ENCODE results near the gene FRMD6. TPM values are rescaled to one million over a fixed set of nuclear protein-coding genes. Genes with fewer than 3 reads are reported as not detected.

The FRMD6 gene
- total and polyA plus RNA-seq, 9 donors, result 15.3 to 79.2 (median 33.3) TPM

- TF ChIP-seq POLR2A (IDR thresholded peaks at IDR 0.05), result no peak
- TF ChIP-seq EP300 (IDR thresholded peaks at IDR 0.05), result no peak
- H3K27me3 ChIP-seq, result no peaks in the 10 kb centered on the region
- H3K27ac ChIP-seq, result no peak overlapping the region
- H3K36me3 ChIP-seq, result no peaks in the 10 kb centered on the region
- intact Hi-C loops (cut with DNase I), result no loop called here
- H3K9me3 ChIP-seq, result no peaks in the 10 kb centered on the region
- no peak overlapping the region for H3K4me3 ChIP-seq
- 80 to 95% (median 94%) methylated on average over 1 of the region's 1 CpG for WGBS, 3 donors
- no peaks in the 10 kb centered on the region for H3K4me1 ChIP-seq (ENCODE audit: insufficient read depth)
- no peak for DNase-seq
Measured at GRCh38 chr14:51680031-51680430, 28.3 kb downstream of the FRMD6 start.

DNA sequence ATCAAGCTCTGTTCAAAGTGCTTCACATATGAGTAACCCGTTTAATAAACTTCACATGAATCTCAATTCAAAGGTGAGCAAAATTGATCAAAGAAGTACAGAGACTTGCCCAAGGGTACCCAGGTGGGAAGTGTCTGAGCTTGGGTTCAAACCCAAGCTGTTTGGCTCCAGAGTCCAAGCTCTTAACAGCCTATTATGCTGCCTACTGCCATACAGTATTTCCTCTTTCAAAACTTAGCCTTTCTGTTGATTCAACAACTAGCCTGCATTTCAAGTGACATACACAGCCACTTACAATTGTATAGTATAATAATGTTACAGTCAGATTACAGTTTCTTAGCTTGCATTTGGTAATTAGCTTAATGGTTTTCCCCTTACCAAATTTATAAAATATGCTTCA lies 29.7 kb downstream of the FRMD6 start:
- WGBS, 3 donors, result 75 to 88% (median 86%) methylated on average over 1 of the region's 1 CpG
- H3K27me3 ChIP-seq, result no peaks in the 10 kb centered on the region
- no peaks in the 10 kb centered on the region for H3K9me3 ChIP-seq
- TF ChIP-seq CTCF (IDR thresholded peaks at IDR 0.05), result no peak
- no peak for TF ChIP-seq POLR2A (IDR thresholded peaks at IDR 0.05)
- no peak for TF ChIP-seq EP300 (IDR thresholded peaks at IDR 0.05)
- DNase-seq, result no peak
- no peaks in the 10 kb centered on the region for H3K36me3 ChIP-seq
- intact Hi-C loops (cut with DNase I), result no loop called here
- no peak overlapping the region for H3K27ac ChIP-seq
- no peak overlapping the region for H3K4me3 ChIP-seq
- H3K4me1 ChIP-seq (ENCODE audit: insufficient read depth), result no peaks in the 10 kb centered on the region

DNA sequence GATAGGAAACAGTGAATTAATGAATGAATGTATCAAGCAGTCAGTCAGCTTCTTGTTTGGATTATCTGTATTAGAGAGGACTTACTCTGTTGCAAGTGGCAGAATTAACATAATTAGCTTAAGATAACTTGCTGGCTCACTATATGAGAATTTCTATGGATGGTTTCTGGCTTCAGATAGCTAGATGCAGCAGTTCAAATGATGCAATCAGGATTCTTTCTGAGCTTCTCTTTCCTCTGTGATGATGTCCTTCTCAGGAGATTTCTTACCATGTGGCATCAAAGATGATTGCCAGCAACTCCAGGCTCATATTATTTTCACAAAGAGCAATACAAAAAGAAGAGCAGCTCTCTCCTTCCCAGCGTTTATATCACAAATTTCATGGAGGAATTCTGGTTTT lies 30.7 kb downstream of the FRMD6 start:
- Histone ChIP-seq H3K27me3 (no peaks in the 10 kb centered on the region), H3K4me3 (no peak overlapping the region), H3K27ac (no peak overlapping the region), H3K36me3 (no peaks in the 10 kb centered on the region), H3K9me3 (no peaks in the 10 kb centered on the region), H3K4me1 (ENCODE audit: insufficient read depth) (no peaks in the 10 kb centered on the region)
- 86 to 90% (median 87%) methylated on average over 1 of the region's 1 CpG for WGBS, 3 donors
- DNase-seq, result no peak
- intact Hi-C loops (cut with DNase I), result no loop called here
- TF ChIP-seq POLR2A (IDR thresholded peaks at IDR 0.05), result no peak
- no peak for TF ChIP-seq EP300 (IDR thresholded peaks at IDR 0.05)
- no peak for TF ChIP-seq CTCF (IDR thresholded peaks at IDR 0.05)

DNA sequence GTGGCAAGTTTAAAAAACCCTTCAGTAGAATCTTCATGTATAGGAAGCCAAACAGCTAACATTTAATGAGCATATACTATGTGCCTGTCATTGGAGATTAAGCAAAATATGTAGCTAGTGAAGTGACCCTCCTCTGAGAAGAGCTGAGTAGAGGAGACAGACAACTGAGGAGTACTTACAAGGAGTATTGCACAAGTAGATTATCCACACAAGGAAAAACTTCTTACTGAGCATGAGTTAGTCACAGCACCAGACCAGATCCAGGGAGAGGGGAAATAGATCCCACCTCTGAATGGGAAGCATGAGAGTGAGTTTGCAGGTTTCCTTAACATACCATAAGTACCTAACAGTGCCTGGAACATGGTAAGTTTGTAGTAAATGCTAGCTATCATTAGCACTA lies 33.0 kb downstream of the FRMD6 start:
- no peak overlapping the region for H3K4me3 ChIP-seq
- H3K4me1 ChIP-seq (ENCODE audit: insufficient read depth), result no peaks in the 10 kb centered on the region
- H3K36me3 ChIP-seq, result no peaks in the 10 kb centered on the region
- TF ChIP-seq POLR2A (IDR thresholded peaks at IDR 0.05) (no peak), EP300 (IDR thresholded peaks at IDR 0.05) (no peak), CTCF (IDR thresholded peaks at IDR 0.05) (no peak)
- intact Hi-C loops (cut with DNase I), result no loop called here
- no peaks in the 10 kb centered on the region for H3K9me3 ChIP-seq
- DNase-seq, result no peak
- H3K27me3 ChIP-seq, result no peaks in the 10 kb centered on the region
- no peak overlapping the region for H3K27ac ChIP-seq

DNA sequence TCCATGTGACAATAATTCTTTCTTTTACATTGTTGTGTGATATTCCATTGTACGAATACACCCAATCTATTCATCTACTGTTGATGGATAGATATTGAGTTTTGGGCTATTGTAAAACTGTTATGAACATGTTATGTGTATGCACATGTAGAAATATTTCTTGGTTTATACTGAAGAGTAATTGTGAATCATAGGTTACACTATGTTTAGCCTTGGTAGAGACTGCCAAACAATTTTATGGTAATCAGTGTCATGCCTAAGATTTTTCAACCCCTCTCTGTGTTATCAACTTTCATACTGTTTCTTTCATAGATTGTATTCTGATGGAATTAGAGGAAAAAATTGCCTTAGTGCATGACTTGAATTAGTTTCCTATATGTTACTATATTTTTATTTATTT lies 39.5 kb downstream of the FRMD6 start:
- Histone ChIP-seq H3K36me3 (no peaks in the 10 kb centered on the region), H3K9me3 (no peaks in the 10 kb centered on the region), H3K4me1 (ENCODE audit: insufficient read depth) (no peaks in the 10 kb centered on the region), H3K27me3 (no peaks in the 10 kb centered on the region), H3K4me3 (no peak overlapping the region), H3K27ac (no peak overlapping the region)
- no peak for DNase-seq
- no peak for TF ChIP-seq POLR2A (IDR thresholded peaks at IDR 0.05)
- TF ChIP-seq EP300 (IDR thresholded peaks at IDR 0.05), result no peak
- 97 to 100% (median 98%) methylated on average over 1 of the region's 1 CpG for WGBS, 3 donors
- intact Hi-C loops (cut with DNase I), result no loop called here

DNA sequence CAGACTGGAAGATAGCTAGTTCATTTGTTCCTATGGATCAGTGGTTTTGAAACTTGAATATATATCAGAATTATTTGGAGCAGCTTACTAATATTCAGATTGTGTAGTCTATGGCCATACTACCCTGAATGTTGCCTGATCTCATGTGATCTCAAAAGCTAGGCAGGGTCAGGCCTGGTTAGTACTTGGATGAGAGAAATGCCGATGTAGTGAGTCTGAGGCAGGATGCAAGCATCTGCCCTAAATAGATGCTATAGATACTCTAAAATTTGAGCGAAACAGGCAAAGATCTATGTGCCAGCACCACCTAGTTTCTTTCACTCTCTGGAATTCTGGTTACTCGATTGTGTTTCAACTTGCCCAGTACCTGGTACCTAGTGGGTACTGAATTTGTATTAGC lies 40.9 kb downstream of the FRMD6 start:
- H3K4me1 ChIP-seq (ENCODE audit: insufficient read depth), result no peaks in the 10 kb centered on the region
- no peak for DNase-seq
- no peaks in the 10 kb centered on the region for H3K9me3 ChIP-seq
- no peak overlapping the region for H3K27ac ChIP-seq
- TF ChIP-seq POLR2A (IDR thresholded peaks at IDR 0.05) (no peak), CTCF (IDR thresholded peaks at IDR 0.05) (no peak), EP300 (IDR thresholded peaks at IDR 0.05) (no peak)
- H3K36me3 ChIP-seq, result no peaks in the 10 kb centered on the region
- 94 to 98% (median 95%) methylated on average over 3 of the region's 3 CpGs for WGBS, 3 donors
- H3K4me3 ChIP-seq, result no peak overlapping the region
- intact Hi-C loops (cut with DNase I), result no loop called here
- H3K27me3 ChIP-seq, result no peaks in the 10 kb centered on the region

Data from ovary (tissue), 9 donors.